Omental fat pad (tissue), 4 donors: ENCODE measurements around the gene TWNK. TPM values are rescaled to one million over a fixed set of nuclear protein-coding genes. Genes with fewer than 3 reads are reported as not detected.

ENCODE experiments used
- ATAC-seq: fragments of 150-250 bp; one replicate; pipeline ENCODE4 v1.9.1; 2016; ENCODE audit warnings: mild to moderate bottlenecking, moderate library complexity; ENCODE audit not compliant: low FRiP score
- DNase-seq: peaks from one replicate; pipeline ENCODE4 v3.0.0-alpha.2; 2019; ENCODE audit warnings: low spot score
- CTCF ChIP-seq, 3 donors: fragments of 450-650 bp; IDR thresholded peaks; one replicate each; pipeline ENCODE4 v1.5.1; 2016 to 2017; ENCODE audit warnings: antibody characterized with exemption in 3 of 3, mild to moderate bottlenecking in 3 of 3, moderate library complexity in 2 of 3
- total RNA-seq, 4 donors: library from RNA; depleted of rRNA; stranded (reverse); fragments of >200 nt; gene quantifications; one replicate each; pipeline ENCODE4 v1.1.0, GENCODE V29; 2016

TWNK gene
- total RNA-seq, 4 donors from 2014 or later: 4.6 to 20.8 (median 6.9) TPM

GRCh38 chr10:100968863-100969186, 18.5 kb upstream of the TWNK start:
- ATAC-seq (peak; percentile 13), DNase-seq (no peak)
- TF ChIP-seq CTCF (IDR thresholded peaks at IDR 0.05): no peak

- ATAC-seq (peak; percentile 49), DNase-seq (no peak)
- no peak for TF ChIP-seq CTCF (IDR thresholded peaks at IDR 0.05)
These were observed 17.9 kb upstream of the TWNK start, which contains the start of gene SEMA4G for GRCh38 chr10:100969187-100970075. Gene SEMA4G, plus strand, starts transcription at chr10:100969504. Its CDS starts 3,409 bp downstream, at chr10:100972913.

GRCh38 chr10:100970076-100970913, 17.0 kb upstream of the TWNK start:
- DNase-seq: no peak
- no peak for TF ChIP-seq CTCF (IDR thresholded peaks at IDR 0.05)
- ATAC-seq: peak; percentile 11

GRCh38 chr10:100970914-100971811, 16.2 kb upstream of the TWNK start:
- DNase-seq: no peak
- TF ChIP-seq CTCF (IDR thresholded peaks at IDR 0.05): no peak
- no peak for ATAC-seq

- no peak for ATAC-seq
- DNase-seq: no peak
- TF ChIP-seq CTCF (IDR thresholded peaks at IDR 0.05): no peak
These were observed 15.0 kb upstream of the TWNK start for GRCh38 chr10:100972115-100972903.
